HAP-1 (cell line): Measurements from ENCODE around the gene OSBPL5.

ENCODE experiments used
- DNase-seq, 2 experiments: peaks; one replicate each; pipeline ENCODE4 v3.0.0-alpha.2; 2016 to 2020; ENCODE audit warnings: low spot score in 2 of 2
- H3K27me3 ChIP-seq: fragments of 250-450 bp; sonication (Bioruptor Pico); 2 replicates; pipeline ENCODE4 v1.5.1; 2020; ENCODE audit warnings: low read depth, mild to moderate bottlenecking, moderate library complexity
- H3K36me3 ChIP-seq: fragments of 250-450 bp; sonication (Bioruptor Pico); replicated peaks from 2 replicates; pipeline ENCODE4 v1.5.1; 2020; ENCODE audit warnings: mild to moderate bottlenecking
- H3K4me1 ChIP-seq: fragments of 250-450 bp; sonication (Bioruptor Pico); 2 replicates; pipeline ENCODE4 v1.5.1; 2020; ENCODE audit warnings: mild to moderate bottlenecking
- H3K4me3 ChIP-seq: fragments of 250-450 bp; sonication (Bioruptor Pico); 2 replicates; pipeline ENCODE4 v1.5.1; 2020; ENCODE audit warnings: mild to moderate bottlenecking, moderate library complexity
- H3K9me3 ChIP-seq: fragments of 250-450 bp; sonication (Bioruptor Pico); 2 replicates; pipeline ENCODE4 v1.5.1; 2020; ENCODE audit warnings: mild to moderate bottlenecking, moderate library complexity
- in situ Hi-C: fragments of 300-500 bp; cut with MboI; formaldehyde crosslinking; loops from 3 replicates; pipeline ENCODE4 v1.14.3; 2020; ENCODE audit warnings: low sequenced_read_pairs, inconsistent platforms, mixed read lengths

The OSBPL5 gene

DNA sequence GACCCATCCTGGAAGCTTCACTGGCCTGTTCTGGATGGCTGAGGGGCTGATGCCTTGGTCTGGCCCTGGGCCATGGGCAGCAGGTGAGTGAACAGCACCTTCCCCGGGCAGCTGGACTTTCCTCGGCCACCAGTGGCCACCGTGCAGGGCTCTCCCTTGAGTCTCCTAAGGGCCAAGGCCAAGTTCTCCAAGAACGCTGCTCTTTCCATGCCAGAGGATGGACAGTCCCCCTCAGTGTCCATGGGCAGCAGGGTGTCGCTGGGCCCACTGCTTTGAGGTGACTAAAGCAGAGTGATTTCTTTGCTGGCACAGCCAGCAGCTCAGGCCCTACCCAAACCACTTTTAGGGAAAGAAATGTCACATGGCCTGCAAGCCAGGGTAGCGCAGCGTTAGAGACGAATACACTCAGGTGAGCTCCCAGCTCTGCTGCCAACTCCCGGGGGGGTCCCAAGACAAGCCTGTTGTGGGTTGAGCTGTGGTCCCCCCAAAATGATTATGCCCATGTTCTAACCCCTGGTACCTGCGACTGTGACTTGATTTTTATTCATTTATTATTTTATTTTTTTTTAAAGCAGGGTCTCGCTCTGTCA, 104.6 kb downstream of the OSBPL5 start:
- no peak for DNase-seq
- H3K36me3 ChIP-seq, result peaks cover 8% of the 10 kb centered on the region
- H3K4me3 ChIP-seq, result no peak overlapping the region
- in situ Hi-C loops, result loop anchor here (25.0 kb wide), 1 partner anchor 352 kb away; no protein-coding TSS in a partner anchor
- peaks cover 14% of the 10 kb centered on the region for H3K9me3 ChIP-seq
- no peaks in the 10 kb centered on the region for H3K27me3 ChIP-seq
- H3K4me1 ChIP-seq, result peaks cover 24% of the 10 kb centered on the region

DNA sequence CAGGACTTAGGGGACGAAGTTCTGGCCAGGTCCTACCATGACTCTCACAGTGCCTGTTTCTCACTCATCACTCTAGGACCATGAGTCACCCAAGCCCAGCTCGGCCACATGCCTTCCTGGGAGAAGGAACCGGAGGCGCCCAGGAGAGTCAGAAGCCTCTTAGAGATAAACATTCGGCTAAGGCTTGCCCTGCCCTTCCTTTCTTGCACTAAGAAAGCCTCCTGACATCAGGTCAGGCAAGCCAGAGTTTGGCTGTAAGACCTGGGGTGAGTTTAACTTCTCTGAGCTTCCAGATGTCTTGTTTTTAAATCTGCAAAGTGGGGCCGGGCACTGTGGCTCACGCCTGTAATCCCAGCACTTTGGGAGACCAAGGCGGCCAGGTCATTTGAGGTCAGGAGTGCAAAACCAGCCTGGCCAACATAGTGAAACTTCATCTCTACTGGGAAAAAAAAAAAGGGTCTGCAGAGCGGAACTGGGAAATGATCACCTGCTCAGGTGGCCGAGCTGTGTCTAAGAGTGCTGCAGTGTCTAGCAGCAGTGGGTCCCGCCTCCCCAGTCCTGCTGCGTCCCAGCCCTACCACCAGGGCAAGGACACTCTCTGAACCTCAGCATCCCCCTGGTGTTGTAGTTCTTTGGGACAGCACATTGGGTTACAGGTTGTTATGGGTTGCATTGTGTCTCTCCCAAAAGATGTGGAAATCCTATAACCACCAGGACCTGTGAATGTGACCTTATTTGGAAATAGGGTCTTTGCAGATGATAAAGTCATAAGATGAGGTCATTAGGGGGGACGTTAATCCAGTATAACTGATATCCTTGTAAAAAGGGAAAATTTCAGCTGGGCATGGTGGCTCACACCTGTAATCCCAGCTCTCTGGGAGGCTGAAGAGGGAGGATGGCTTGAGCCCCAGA, 106.1 kb downstream of the OSBPL5 start:
- Histone ChIP-seq H3K36me3 (peaks cover 19% of the 10 kb centered on the region), H3K9me3 (peaks cover 3% of the 10 kb centered on the region; the same call in 1 of the 2 replicates), H3K4me1 (peaks cover 21% of the 10 kb centered on the region), H3K4me3 (no peak overlapping the region), H3K27me3 (no peaks in the 10 kb centered on the region)
- in situ Hi-C loops, result loop anchor here (25.0 kb wide), 1 partner anchor 353 kb away; no protein-coding TSS in a partner anchor
- DNase-seq, result no peak

DNA sequence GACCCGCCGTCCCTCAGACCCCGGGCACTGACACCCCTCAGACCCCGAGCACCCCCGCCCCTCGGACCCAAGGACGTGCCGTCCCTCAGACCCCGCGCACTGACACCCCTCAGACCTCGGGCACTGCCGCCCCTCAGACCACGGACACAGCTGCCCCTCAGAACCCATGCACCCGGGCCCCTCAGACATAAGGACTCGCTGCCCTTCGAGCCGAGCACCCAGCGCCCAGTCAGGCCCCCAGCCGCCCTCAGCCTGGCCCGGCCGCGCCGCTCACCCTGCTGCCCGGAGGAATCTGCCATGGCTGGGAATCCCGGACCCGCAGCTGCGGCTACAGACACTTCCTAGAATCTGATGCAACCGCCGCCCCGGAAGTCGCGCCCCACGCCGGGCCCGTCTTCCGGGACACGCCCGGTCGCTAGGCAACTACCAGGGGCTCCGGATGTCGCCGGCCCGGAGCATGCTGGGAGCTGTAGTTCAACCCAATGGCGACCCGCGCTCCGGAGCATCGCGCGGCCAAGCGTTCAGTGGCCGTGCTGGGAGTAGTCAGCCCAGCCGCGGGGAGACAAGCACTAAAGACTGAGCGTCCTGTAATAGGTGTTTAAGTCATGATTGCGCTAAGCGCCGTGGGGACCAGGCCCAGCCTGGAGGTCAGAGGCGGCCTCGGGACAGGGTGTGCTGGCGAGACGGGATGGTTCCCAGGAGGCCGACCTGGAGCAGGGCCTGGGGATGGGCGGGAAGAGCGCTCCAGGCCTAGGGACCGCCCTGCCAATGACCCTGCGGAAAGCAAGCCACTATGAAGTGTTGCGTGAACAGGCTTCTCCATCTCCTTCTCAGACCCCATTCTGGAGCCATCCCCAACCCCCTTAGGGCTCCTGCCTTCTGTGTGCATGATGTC, 107.8 kb downstream of the OSBPL5 start, which contains the start of gene CARS1:
Gene CARS1, minus strand, starts transcription at position 355 of the 895 bp plus-strand sequence. Its CDS starts 56 bp downstream, at position 299.
- in situ Hi-C loops, result loop anchor here (25.0 kb wide), 1 partner anchor 355 kb away; no protein-coding TSS in a partner anchor
- Histone ChIP-seq H3K4me3 (peak within 1 kb of the TSS; percentile 100), H3K36me3 (peaks cover 24% of the 10 kb centered on the region), H3K27me3 (no peaks in the 10 kb centered on the region), H3K4me1 (peaks cover 14% of the 10 kb centered on the region), H3K9me3 (no peaks in the 10 kb centered on the region)
- DNase-seq, result peak; percentile 90 to 97

DNA sequence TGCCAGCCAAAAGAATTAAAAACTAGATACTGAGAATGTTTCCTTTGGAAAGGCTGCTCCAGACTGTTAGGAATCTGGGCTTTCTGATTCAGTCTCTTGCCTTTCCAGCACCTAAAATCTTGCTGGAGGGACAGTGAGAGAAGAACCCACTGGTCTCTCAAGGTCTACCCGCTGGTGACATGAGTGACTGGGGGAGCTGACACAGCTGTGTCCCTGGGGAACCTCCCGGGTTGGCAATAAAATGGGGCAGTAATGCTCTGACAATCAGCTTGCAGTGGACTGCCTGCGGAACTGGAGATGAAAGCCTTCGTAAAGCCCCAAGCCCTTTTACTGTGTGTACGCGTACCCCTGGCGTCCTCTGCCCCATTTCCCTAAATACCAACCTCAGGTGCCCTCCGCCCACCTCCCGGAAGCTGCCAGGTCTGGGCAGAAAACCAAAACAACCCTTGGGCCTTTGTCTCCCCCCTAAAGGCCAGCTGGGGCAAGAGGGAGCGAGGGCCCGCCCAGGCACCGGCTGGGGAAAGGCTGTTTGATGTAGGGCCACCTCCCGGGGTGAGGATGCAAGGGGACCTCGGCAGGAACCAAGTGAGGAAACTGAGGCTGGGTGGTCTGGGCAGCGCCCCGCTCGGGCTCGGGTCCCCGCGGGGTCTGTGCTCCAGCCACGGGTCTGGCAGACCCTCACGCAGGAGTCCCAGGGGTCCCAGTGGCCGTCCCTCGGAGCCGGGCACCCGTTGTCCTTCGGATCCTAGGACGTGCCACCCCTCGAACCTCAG, 108.6 kb downstream of the OSBPL5 start:
- Histone ChIP-seq H3K27me3 (no peaks in the 10 kb centered on the region), H3K36me3 (peaks cover 32% of the 10 kb centered on the region), H3K4me3 (peak overlapping the region; percentile 100), H3K9me3 (no peaks in the 10 kb centered on the region), H3K4me1 (peaks cover 20% of the 10 kb centered on the region)
- DNase-seq, result peak in 1 of 2 experiments; percentile 43
- in situ Hi-C loops, result loop anchor here (25.0 kb wide), 1 partner anchor 356 kb away; no protein-coding TSS in a partner anchor

DNA sequence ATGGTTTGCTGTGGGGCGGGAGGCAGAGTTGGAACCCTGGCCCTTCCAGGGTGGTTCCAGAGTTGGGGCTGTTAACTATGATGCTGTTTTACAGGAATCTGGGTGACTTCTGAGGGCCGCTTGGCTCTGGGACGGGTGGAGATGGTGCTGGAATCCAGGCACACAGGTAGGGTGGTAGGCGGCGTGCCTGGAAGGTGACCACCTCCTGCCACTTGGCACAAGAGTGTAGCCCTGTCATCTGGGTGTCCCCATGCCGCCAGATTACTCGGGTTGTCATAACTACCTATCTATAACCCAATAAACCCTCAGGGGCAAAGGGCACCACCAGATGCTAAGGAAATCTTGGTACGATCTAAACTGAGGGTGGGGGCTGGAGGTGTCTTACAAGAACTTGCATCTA, 109.2 kb downstream of the OSBPL5 start:
- no peaks in the 10 kb centered on the region for H3K27me3 ChIP-seq
- peak overlapping the region; percentile 100 for H3K4me3 ChIP-seq
- no peak for DNase-seq
- H3K4me1 ChIP-seq, result peaks cover 20% of the 10 kb centered on the region
- no peaks in the 10 kb centered on the region for H3K9me3 ChIP-seq
- H3K36me3 ChIP-seq, result peaks cover 32% of the 10 kb centered on the region
- in situ Hi-C loops, result loop anchor here (25.0 kb wide), 1 partner anchor 356 kb away; no protein-coding TSS in a partner anchor

DNA sequence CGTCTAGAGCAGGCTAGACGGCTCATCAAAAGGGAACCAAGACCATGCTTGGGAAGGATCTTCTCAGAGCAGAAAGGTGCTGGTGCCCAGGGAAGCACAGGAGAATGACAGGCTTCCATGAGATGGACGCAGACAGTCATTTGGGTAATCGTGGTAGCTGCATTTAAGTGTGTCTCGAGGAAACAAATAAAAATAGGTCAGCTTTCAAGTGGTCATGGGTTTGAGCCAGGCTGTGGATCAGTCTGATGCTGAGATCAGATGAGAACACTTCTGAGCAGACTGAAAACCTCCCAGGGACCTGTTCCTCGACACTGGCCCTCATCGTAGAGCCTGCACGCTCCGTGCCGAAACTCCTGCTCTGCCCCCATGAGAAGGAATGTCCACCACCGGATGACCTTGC, 112.5 kb downstream of the OSBPL5 start:
- H3K4me3 ChIP-seq, result no peak overlapping the region
- no peaks in the 10 kb centered on the region for H3K9me3 ChIP-seq
- DNase-seq, result no peak
- peaks cover 41% of the 10 kb centered on the region for H3K36me3 ChIP-seq
- no peaks in the 10 kb centered on the region for H3K27me3 ChIP-seq
- H3K4me1 ChIP-seq, result peaks cover 15% of the 10 kb centered on the region
- in situ Hi-C loops, result loop anchor here (25.0 kb wide), 1 partner anchor 360 kb away; no protein-coding TSS in a partner anchor

DNA sequence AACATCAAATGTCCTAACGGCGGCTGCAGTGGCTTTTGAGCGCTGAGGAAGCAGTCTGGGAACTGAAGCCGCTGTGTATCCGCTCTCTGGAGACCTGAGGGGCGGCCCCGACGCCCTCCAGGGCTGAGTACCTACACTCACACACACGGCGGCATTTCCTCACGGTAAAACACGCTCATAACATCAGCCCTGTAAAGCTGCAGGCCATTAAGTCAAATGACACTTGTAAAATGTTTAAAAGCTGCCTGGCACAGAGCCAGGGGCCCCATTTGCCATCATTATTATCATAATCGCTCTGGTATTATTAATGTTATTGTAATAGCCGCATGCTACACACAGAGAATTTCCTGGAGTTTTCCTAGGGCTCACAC, 113.0 kb downstream of the OSBPL5 start:
- Histone ChIP-seq H3K27me3 (no peaks in the 10 kb centered on the region), H3K9me3 (no peaks in the 10 kb centered on the region), H3K4me1 (peaks cover 15% of the 10 kb centered on the region), H3K36me3 (peaks cover 42% of the 10 kb centered on the region), H3K4me3 (no peak overlapping the region)
- peak in 1 of 2 experiments; percentile 22 for DNase-seq
- in situ Hi-C loops, result loop anchor here (25.0 kb wide), 1 partner anchor 360 kb away; no protein-coding TSS in a partner anchor

DNA sequence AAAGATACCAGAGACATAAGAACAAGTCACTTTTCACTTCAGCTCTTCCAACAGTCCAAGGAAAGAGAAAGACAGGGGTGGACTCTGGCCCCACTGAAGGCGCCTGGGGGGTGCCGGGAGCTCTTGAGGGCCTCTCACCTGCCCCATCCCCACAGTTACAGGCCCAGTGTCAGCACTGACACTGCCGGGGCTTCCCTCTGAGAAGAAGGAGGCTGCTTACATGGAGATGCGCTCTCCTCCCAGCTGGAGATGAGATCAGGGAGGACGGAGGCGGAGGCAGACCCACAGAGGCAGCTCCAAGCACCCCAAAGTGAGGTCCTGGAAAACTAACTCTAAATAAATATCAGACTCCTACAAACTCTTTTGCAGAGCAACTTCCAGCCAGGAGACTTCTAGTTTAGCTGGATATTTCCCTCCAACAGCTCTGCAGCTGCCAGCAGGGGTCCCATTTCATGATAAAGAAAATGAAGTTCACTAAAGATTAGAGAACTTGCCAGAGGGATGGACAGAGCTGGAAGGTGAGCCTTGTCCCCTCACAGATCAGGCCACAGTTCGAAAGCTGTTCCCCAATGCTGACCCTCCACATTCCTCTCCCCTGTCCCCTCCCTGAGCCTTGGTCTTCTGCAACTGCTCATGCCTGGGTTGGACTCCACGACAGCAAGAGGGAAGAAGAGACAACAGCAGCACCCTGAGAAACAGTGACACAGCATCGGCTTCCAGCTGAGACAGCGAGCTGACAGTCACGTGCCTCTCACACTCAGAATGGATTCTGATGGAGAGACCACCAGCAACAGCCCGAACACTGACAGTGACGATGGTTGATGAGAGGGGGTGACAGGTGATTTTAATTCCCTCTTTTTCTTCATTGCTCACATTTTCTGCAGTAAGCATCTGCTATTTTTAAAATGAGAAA, 113.7 kb downstream of the OSBPL5 start:
- in situ Hi-C loops, result loop anchor here (25.0 kb wide), 1 partner anchor 361 kb away; no protein-coding TSS in a partner anchor
- DNase-seq, result no peak
- Histone ChIP-seq H3K9me3 (no peaks in the 10 kb centered on the region), H3K4me3 (no peak overlapping the region), H3K36me3 (peaks cover 42% of the 10 kb centered on the region), H3K27me3 (no peaks in the 10 kb centered on the region), H3K4me1 (peaks cover 15% of the 10 kb centered on the region)

DNA sequence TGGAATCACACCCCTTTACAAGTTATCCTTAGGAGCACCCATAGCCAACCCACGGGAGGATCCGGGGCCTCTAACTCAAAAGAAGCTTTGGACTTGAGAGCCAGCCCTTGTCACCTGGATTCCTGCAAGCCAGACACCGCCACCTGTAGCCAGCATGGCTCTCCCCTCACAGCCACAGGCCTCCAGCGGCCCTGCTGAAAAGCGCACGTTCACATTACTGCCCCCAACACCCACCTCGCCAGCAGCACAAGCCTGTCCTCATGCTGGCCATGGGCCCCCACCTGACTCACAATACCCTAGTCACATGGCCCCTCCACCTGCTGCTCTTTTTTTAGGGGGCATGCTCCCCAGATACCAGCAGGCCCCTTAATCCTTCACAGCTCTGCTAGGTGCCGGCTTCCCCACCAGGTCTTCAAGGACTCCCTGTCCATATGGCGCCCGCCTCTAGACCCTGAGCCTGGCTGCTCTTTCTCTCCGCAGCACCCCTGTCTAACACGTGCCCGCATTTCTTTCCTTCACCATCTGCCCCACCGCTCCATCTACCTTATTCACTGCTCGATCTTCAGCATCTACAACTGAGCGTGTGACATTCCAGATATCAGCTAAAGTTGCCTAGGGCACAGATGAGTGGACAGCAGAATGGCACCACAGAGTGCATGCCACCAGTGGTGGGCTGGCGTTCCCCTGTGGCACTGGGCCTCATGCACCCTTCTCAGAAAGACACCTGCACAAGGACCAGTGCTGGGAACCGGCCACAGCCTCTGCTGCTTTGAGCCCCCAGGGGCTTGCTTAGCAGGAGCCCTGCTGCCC, 114.5 kb downstream of the OSBPL5 start:
- H3K9me3 ChIP-seq, result no peaks in the 10 kb centered on the region
- H3K36me3 ChIP-seq, result peaks cover 48% of the 10 kb centered on the region
- in situ Hi-C loops, result loop anchor here (25.0 kb wide), 1 partner anchor 362 kb away; no protein-coding TSS in a partner anchor
- no peak for DNase-seq
- H3K27me3 ChIP-seq, result no peaks in the 10 kb centered on the region
- H3K4me3 ChIP-seq, result no peak overlapping the region
- peaks cover 8% of the 10 kb centered on the region for H3K4me1 ChIP-seq

DNA sequence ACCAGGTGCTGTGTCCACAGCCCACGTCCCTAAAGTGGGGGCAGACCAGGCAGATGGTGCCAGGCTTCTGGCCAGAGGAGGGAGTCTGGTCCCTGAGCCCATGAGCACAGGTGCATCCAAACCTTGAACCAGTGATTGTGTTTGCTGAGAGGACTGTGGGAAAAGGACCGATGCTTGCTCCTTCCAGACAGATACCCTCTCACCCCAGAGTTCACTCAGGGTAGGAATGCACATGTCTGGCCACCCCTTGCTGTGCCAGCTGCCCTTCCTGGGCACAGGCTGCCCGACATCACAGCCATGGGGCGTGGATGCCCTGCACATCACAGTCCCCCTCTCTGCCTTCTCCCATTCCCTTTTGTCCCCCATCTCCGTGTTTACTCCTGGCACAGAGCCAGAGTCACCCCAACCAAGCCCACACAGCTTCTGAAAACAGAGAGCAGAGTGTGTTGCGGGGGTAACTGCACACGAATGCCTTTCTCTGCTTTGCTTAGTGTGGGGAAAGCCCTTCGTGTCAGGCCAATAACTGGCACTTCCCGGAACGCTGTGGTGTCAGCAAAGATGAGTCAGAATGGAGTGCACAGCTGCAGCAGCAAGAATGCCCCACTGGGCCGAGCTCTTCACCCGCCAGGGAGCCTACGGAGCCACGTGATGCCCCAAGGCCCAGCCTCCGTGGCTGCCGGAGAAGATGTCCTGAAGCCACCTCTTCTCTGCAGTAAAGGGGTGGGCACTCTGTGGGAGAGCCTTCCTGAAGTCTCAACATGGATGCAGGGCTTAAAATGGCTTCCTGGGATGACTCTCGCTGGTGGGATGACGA, 115.5 kb downstream of the OSBPL5 start:
- Histone ChIP-seq H3K27me3 (no peaks in the 10 kb centered on the region), H3K4me1 (peaks cover 6% of the 10 kb centered on the region; the same call in 1 of the 2 replicates), H3K36me3 (peaks cover 52% of the 10 kb centered on the region), H3K9me3 (no peaks in the 10 kb centered on the region), H3K4me3 (no peak overlapping the region)
- in situ Hi-C loops, result loop anchor here (25.0 kb wide), 1 partner anchor 363 kb away; no protein-coding TSS in a partner anchor
- DNase-seq, result no peak
